HG03439 (cell line): ENCODE data around the gene INF2.
"Not testable (repeated sequence)": the region's sequence is repeated elsewhere in the genome, so short reads cannot be mapped to it uniquely, and the experiment has no call there.

ENCODE experiments used
- ATAC-seq: cut with Tn5 transposase; IDR thresholded peaks from one replicate; pipeline ENCODE4 v1.9.1; 2021; ENCODE audit warnings: mild to moderate bottlenecking, moderate library complexity; ENCODE audit not compliant: unreplicated experiment

Gene INF2

GRCh38 chr14:104747876-104748275 lies 58.5 kb downstream of the INF2 start:
- ATAC-seq = no peak

DNA sequence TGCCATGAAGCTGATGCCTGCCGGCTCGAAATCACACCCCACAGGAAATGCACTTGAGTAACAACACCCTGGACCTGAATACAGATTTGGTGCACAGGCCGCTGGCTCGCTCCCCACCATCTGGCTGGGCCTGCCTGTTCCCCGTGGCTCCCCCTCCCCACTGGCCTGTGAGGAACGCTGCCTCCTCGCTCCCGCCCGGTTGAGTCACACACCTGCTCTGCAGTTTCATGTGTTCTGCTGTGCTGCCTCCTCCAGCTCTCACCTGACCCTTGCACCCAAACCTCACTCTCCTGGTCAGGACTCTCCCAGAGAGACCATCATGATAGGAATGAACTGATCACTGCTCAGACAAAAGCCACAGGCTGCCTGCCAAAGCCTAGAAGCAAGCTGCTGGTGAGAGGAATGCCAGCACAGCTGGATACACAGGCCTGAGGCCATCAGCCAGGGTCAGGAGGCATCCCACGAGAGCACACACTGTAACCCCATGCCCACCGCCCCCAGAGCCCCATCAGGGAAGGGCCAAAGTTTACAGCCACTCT lies 59.8 kb downstream of the INF2 start:
- ATAC-seq = no peak

DNA sequence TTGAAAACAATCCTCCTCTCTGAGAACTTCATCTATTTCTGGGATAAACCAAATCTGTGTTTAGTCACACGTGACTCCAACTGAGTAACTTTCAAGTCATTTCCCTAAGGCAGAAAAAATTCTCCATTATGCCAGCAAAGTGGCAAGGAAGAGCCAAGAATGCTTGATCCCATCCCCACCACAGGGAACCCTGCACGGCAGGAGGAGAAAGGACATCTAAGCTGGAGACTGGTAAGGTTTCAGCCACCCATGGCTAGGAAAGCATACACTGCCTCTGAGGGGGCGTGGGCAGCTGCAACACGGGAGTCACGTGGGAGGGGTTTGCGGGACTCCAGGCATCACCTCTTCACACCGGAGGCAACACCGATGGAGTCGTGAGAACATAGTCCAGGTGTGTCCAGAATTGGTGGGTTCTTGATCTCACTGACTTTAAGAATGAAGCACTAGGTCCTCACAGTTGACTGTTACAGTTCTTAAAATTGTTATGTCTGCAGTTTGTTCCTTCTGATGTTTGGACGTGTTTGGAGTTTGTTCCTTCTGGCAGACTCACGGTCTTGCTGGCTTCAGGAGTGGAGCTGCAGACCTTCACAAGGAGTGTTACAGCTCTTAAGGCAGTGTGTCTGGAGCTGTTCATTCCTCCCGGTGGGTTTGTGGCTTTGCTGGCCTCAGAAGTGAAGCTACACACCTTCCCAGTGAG lies 60.8 kb downstream of the INF2 start:
- no peak for ATAC-seq

GRCh38 chr14:104750753-104751057 lies 61.3 kb downstream of the INF2 start:
- not testable (repeated sequence) for ATAC-seq

GRCh38 chr14:104751539-104752422 lies 62.4 kb downstream of the INF2 start:
- no peak for ATAC-seq

- peak; percentile 3 for ATAC-seq
These were observed 63.0 kb downstream of the INF2 start for GRCh38 chr14:104752423-104752734.

DNA sequence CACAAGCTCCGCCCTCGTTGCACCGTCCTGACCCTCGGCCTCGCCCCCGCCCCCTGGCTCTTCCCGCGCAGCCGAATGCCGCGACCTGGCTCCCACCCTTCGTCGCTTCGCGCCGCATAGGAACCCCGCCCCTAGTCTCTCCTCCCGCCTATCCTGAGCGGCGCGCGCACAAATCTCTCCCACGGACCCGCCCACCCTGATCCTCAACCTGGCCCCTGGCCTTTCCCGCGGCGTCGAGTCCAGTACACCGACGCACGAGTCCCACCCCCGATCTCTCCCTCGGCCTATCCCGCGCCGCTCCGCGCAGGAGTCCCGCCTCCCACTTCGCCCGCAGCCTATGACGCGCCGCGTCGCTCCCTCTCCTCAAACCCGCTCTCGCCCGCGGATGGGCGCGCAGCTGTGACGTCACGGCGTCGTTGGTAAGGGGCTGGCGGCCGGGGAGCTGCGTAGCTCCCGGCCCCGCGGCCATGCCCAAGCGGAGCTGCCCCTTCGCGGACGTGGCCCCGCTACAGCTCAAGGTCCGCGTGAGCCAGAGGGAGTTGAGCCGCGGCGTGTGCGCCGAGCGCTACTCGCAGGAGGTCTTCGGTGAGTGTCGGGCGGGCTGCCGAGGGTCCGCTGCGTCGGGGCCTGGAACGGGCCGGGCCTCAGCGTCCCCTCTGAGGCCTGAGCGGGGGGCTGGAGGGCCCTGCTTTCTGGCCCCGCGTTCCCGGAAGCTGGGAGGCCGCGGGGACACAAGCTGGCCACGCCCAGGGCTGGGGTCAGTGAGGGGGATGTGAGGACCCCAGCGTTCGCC lies 63.5 kb downstream of the INF2 start, which contains the start of gene SIVA1:
Gene SIVA1 (plus strand): TSS at position 413 of the 793 bp plus-strand sequence. CDS start 55 bp downstream, at position 468.
- ATAC-seq = peak; percentile 89

DNA sequence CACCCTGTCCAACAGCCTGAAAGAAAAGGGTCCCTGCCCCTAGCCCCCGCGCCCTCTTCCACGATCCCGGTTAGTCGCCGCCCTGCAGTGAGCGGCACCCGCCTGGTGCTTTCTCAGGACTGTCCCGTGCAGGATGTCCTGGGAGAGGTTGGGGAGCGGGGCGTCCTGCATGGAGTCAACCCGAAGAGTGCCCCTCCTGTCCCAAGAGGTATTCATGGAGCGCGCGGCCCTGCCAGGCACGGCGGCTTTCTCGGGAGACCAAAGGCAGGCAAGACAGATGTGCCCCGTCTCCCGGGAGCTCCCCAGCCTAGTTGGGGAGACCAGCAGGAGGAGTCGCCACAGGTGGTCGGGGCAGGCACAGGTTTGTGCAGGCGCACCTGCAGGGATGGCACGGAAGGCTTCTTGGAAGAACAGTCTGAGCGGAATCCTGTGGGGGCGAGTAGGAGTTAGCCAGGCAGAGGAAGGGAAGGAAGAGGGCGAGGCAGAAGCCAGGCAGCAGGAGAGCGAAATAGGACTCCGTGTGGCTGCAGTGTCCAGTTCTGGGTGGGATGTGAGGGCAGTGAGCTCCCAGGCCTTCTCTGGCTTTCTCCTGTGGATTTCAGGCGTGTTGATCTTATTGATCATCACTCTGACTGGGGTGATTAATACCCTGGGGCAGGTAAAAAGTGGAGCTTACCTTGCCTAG lies 64.3 kb downstream of the INF2 start:
- ATAC-seq = no peak

- no peak for ATAC-seq
These were observed 64.9 kb downstream of the INF2 start for GRCh38 chr14:104754213-104754851.

DNA sequence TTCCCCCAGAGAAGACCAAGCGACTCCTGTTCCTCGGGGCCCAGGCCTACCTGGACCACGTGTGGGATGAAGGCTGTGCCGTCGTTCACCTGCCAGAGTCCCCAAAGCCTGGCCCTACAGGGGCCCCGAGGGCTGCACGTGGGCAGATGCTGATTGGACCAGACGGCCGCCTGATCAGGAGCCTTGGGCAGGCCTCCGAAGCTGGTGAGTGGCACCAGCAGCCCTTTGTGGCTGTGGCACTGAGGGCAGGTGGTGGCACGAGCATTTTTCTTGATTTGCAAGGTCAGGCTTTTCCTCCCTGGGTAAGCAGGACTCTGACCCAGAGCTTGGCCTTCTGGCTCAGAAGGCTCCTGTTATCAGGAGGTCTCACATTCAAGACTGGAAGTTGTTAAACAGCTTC lies 66.2 kb downstream of the INF2 start:
- ATAC-seq = no peak

GRCh38 chr14:104756477-104757237 lies 67.2 kb downstream of the INF2 start:
- ATAC-seq = no peak

DNA sequence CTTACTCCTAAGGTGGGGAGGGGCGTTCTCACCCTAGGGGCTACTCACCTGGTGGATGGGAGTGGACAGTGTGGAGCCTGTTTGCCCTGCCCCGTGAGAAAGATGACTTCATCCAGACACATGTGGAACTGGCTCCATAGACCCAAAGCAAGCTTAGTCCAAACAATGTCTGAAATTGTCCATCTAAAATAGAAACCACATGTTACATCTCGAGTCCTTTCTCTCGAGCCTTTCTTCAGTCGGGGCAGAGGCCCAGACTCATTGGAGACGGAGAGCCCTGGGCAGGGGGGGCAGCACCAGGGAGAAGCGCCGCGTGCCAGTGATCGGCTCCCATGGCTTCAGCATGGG lies 67.8 kb downstream of the INF2 start:
- no peak for ATAC-seq

DNA sequence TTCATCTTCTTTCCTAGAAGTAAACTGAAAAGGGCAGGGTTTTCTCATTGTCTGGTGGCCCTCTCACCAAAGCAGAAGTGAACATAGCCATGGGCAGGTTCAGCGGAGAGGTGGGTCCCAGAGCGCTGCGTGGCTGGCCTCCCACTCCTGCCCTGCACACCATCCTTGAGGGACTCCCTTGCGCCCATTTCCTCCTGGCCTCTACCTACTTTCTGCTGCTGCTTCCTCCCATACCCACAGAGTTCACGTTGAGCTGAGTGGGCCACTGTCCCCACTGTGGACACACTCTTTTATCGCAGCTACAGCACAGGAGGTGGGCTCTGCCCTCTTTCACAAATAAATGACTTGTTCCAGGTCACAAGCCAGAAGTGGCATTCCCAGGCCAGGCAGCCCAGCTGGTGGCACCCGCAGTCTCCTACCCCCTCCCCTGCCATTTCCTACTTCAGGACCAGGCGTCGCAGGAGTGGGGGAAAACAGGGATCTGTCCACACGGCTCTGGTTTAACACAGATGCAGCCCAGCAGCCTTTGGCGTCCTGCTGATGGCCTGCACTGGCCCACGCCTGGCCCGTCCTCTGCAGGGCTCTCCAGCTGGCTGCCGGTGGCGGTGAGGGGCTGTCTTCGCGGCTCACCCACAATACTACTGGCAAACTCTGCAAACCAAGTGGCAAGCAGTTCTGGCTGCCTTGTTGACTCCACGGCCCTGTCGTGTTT lies 68.4 kb downstream of the INF2 start:
- no peak for ATAC-seq

- no peak for ATAC-seq
These were observed 69.9 kb downstream of the INF2 start for GRCh38 chr14:104758981-104759969.

GRCh38 chr14:104765517-104765916 lies 76.1 kb downstream of the INF2 start:
- ATAC-seq = no peak

DNA sequence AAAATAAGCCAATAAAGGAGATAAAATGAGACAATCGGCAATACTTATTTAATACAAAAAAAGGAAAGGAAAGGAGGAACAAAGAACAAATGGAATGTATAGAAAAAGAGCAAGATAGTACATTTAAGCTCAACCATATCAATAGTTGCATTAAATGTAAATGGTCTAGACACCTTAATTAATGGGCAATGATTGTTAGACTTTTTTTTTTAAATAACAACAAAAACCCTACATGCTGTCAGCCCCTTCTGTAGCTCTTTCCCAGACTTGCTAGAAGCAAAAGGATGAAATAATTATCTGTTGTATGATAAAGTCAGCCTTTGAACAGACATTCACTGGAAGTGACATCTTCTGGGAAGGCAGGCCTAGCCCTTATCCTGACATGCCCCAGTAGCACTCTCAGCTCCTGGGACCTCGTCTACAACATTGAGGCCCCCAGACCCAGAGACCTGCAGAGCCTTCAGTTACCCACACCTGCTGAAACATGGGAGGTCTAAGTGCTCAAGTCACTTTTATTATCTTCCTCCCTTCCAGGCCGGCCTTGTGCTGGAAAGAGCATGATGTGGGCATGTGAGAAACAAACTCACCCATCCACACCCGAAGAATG lies 76.9 kb downstream of the INF2 start:
- no peak for ATAC-seq

DNA sequence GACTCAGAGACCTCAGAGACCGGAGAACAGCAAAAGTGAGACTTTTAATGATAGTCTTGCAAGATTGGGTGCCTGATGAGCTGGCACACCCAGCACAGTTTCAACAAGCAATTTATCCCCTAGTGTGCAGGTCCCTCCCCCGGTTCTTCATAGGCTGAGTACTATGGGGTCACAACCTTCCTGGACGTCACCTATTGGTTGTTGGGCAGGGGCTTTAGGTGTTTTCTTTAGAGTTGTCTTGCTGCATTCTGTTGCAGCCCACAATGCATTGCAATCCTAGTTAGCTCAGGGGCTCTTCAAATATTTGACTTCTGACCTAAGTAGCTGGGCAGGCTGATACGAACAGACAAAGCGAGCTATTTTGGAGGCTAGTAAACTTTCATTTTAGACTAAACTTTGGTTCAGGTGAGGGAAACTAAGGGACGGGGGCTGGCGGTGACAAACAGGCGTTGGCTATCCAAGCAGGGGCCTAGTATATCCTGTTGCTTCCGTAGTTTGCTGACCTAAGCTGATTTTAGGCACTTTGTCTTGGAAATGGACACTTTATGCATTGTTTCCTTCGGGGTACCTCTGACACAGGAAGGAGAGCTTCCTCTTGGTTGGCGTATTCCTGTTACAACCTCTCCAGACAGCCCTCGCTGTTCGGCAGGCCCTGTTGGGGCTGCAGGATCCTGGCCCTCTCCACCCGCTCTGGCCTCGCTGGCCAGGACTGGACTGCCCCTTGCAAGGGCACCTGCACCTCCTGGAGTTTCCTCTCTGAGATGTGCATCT lies 77.6 kb downstream of the INF2 start:
- ATAC-seq = no peak
